Neural cell (in vitro differentiated cells): ENCODE results near the gene EPS8. TPM values are rescaled to one million over a fixed set of nuclear protein-coding genes. Genes with fewer than 3 reads are reported as not detected.

Experiments used
- H2AFZ ChIP-seq: fragments of 200-600, 300-800 bp; sonication (generic), shearing (Covaris generic); 2 replicates; pipeline ENCODE4 v1.6.0; 2014; ENCODE audit warnings: low read depth, mild to moderate bottlenecking, antibody characterized with exemption, low read length, moderate library complexity
- H3F3A ChIP-seq: fragments of 200-600 bp; shearing (Covaris generic); 2 replicates; pipeline ENCODE4 v1.6.1; 2016; ENCODE audit warnings: mild to moderate bottlenecking, moderate library complexity, mixed read lengths, antibody characterized with exemption, low read length; ENCODE audit not compliant: insufficient read depth, poor library complexity, severe bottlenecking
- H3K27ac ChIP-seq: fragments of 200-600, 300-800 bp; sonication (generic), shearing (Covaris generic); 2 replicates; pipeline ENCODE4 v1.5.1; 2014; ENCODE audit warnings: mild to moderate bottlenecking, low read length, moderate library complexity
- H3K27me3 ChIP-seq: fragments of 300-800, 200-600 bp; sonication (generic), shearing (Covaris generic); 2 replicates; pipeline ENCODE4 v1.6.0; 2014; ENCODE audit warnings: mild to moderate bottlenecking, low read depth, low read length, moderate library complexity; ENCODE audit not compliant: insufficient read depth
- H3K36me3 ChIP-seq: fragments of 300-800, 200-600 bp; sonication (generic), shearing (Covaris generic); 2 replicates; pipeline ENCODE4 v1.5.1; 2014; ENCODE audit warnings: mild to moderate bottlenecking, antibody characterized with exemption, low read length, moderate library complexity; ENCODE audit not compliant: insufficient read depth
- H3K4me2 ChIP-seq: fragments of 300-800, 200-600 bp; sonication (generic), shearing (Covaris generic); 2 replicates; pipeline ENCODE4 v1.6.0; 2014; ENCODE audit warnings: mild to moderate bottlenecking, low read length
- H3K4me3 ChIP-seq: fragments of 300-800, 200-600 bp; sonication (generic), shearing (Covaris generic); 2 replicates; pipeline ENCODE4 v1.5.1; 2014; ENCODE audit warnings: mild to moderate bottlenecking, low read length, moderate library complexity
- H3K79me2 ChIP-seq: fragments of 200-600 bp; shearing (Covaris generic); replicated peaks from 2 replicates; pipeline ENCODE4 v1.6.0; 2014; ENCODE audit warnings: mild to moderate bottlenecking, low read length, moderate library complexity; ENCODE audit not compliant: insufficient read depth
- H3K9ac ChIP-seq: fragments of 300-800, 200-600 bp; sonication (generic), shearing (Covaris generic); 2 replicates; pipeline ENCODE4 v1.6.1; 2016; ENCODE audit warnings: mild to moderate bottlenecking, low read length, mixed read lengths
- H3K9me2 ChIP-seq: fragments of 200-600 bp; shearing (Covaris generic); 2 replicates; pipeline ENCODE4 v1.6.1; 2016; ENCODE audit warnings: mild to moderate bottlenecking, low read length, mixed read lengths; ENCODE audit not compliant: insufficient read depth
- H3K9me3 ChIP-seq: fragments of 200-600, 300-800 bp; sonication (generic), shearing (Covaris generic); 2 replicates; pipeline ENCODE4 v1.6.1; 2016; ENCODE audit warnings: mild to moderate bottlenecking, mixed run types, low read length, moderate library complexity, mixed read lengths
- H4K20me1 ChIP-seq: fragments of 200-600 bp; shearing (Covaris generic); 2 replicates; pipeline ENCODE4 v1.6.1; 2016; ENCODE audit warnings: mild to moderate bottlenecking, mixed run types; ENCODE audit not compliant: insufficient read depth
- EP300 ChIP-seq: fragments of 450-650 bp; conservative IDR thresholded peaks from 2 replicates; pipeline ENCODE4 v1.6.1; 2014; ENCODE audit warnings: antibody characterized with exemption, mild to moderate bottlenecking, moderate library complexity; ENCODE audit not compliant: poor library complexity, severe bottlenecking
- EZH2 ChIP-seq: fragments of 200-600, 300-800 bp; shearing (Covaris generic), sonication (generic); IDR thresholded peaks from 2 replicates; pipeline ENCODE4 v1.6.1; 2014; ENCODE audit warnings: antibody characterized with exemption, low read length, borderline replicate concordance, mild to moderate bottlenecking; ENCODE audit not compliant: insufficient read depth, poor library complexity, severe bottlenecking
- MXI1 ChIP-seq: fragments of 450-650 bp; conservative IDR thresholded peaks from 2 replicates; pipeline ENCODE4 v1.6.1; 2014; ENCODE audit warnings: antibody characterized with exemption, mild to moderate bottlenecking; ENCODE audit not compliant: poor library complexity, severe bottlenecking
- POLR2AphosphoS5 ChIP-seq: IDR thresholded peaks from 2 replicates; pipeline ENCODE4 v1.6.1; 2012
- RAD21 ChIP-seq: fragments of 450-650 bp; conservative IDR thresholded peaks from 2 replicates; pipeline ENCODE4 v1.6.1; 2014; ENCODE audit warnings: antibody characterized with exemption, mild to moderate bottlenecking, moderate library complexity
- SMC3 ChIP-seq: fragments of 450-650 bp; conservative IDR thresholded peaks from 2 replicates; pipeline ENCODE4 v1.6.1; 2014; ENCODE audit warnings: antibody characterized with exemption, mild to moderate bottlenecking, moderate library complexity; ENCODE audit not compliant: poor library complexity
- TAF1 ChIP-seq: IDR thresholded peaks from 2 replicates; pipeline ENCODE4 v1.6.1; 2012; ENCODE audit warnings: low read depth
- polyA plus RNA-seq: library from polyadenylated mRNA; depleted of rRNA; stranded (reverse); fragments of >200 nt; gene quantifications from 2 replicates; pipeline ENCODE4 v1.2.3, GENCODE V29; 2014
- small RNA-seq, 3 experiments: library from RNA; depleted of rRNA; stranded (forward); fragments of <200 nt; gene quantifications; one replicate each; pipeline ENCODE3, GENCODE V24; 2012
- TF ChIP-seq, protein P1 (sequence below): IDR thresholded peaks from 2 replicates; pipeline ENCODE4 v1.6.1; 2012; ENCODE audit warnings: borderline replicate concordance
- TF ChIP-seq, protein P2 (sequence below): fragments of 450-650 bp; IDR thresholded peaks from 2 replicates; pipeline ENCODE4 v1.5.1; 2014; ENCODE audit warnings: antibody characterized with exemption, mild to moderate bottlenecking, moderate library complexity; ENCODE audit not compliant: poor library complexity, severe bottlenecking

Gene EPS8
- polyA plus RNA-seq, 1 donor from 2014 or later, result 12.2 TPM

DNA sequence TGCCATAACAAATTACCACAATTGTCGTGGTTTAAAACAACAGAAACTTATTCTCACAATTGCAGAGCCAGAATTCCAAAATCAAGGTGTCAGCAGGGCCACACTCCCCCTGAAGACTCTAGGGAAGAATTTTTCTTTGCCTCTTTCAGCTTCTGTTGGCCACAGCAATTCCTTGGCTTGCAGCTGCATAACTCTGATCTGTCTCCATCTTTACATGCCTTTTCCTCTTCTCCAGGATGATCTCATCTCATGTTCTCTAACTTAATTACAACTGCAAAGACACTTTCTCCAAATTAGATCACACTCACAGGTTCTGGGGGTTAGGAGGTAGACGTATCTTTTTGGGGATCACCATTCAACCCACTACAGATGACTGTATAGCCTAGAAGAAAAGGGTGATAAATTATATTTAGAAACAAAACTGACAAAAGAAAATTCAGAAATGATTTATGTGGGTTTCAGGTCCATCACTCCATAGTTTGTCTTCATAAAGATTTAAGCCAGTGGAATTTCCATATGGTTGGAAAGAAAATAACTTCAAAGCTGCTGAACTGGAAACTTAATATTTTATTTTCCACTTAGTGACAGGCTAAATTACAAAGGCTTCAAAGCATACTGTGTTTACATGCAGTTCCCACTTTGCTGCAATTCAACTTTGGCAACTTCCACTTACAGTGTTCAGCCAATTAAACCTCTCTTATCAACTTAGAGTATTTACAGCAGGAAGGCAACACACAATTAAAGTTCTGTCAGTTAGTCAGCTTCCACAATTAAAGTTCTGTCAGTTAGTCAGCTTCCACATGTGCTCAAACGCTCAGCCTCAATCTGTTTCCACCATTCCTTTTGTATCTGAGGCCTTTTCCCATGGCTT is 213.3 kb downstream of the EPS8 start:
- Histone ChIP-seq H3K27ac (no peak overlapping the region), H2AFZ (no peak overlapping the region), H3K79me2 (no peaks in the 10 kb centered on the region), H3K9me3 (no peaks in the 10 kb centered on the region), H3F3A (no peaks in the 10 kb centered on the region), H3K9me2 (no peaks in the 10 kb centered on the region), H3K4me2 (no peak overlapping the region), H3K9ac (no peak overlapping the region), H4K20me1 (no peaks in the 10 kb centered on the region), H3K27me3 (no peaks in the 10 kb centered on the region), H3K4me3 (no peak overlapping the region), H3K36me3 (no peaks in the 10 kb centered on the region)
- no peak for TF ChIP-seq TAF1
- TF ChIP-seq POLR2AphosphoS5, result no peak
- no peak for TF ChIP-seq EP300
- TF ChIP-seq RAD21, result no peak
- no peak for TF ChIP-seq EZH2
- TF ChIP-seq MXI1, result no peak

DNA sequence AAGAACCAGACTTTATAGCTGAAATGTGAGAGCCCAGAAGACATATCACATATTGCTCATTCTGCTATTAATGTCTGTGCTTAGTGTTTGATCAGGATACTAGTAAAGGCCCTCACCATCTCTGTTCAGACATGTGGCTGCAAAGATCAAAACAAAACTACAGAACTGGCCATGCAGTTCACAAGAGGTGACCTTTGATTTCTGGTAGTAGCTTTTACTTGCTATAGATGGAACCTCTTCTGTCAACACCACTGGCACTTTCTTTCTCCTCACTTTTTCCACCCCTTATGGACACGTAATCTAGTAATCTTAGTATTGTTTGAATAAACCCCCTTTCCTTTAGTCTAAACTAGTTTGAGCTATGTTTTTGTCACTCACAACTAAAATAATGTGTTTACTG is 214.8 kb downstream of the EPS8 start:
- Histone ChIP-seq H3K4me2 (no peak overlapping the region), H3K27me3 (no peaks in the 10 kb centered on the region), H3K27ac (no peak overlapping the region), H3K9me3 (no peaks in the 10 kb centered on the region), H3F3A (no peaks in the 10 kb centered on the region), H3K36me3 (no peaks in the 10 kb centered on the region), H2AFZ (no peak overlapping the region), H4K20me1 (no peaks in the 10 kb centered on the region), H3K9ac (no peak overlapping the region), H3K4me3 (no peak overlapping the region), H3K79me2 (no peaks in the 10 kb centered on the region), H3K9me2 (no peaks in the 10 kb centered on the region)
- TF ChIP-seq MXI1, result no peak
- TF ChIP-seq TAF1, result no peak
- no peak for TF ChIP-seq RAD21
- no peak for TF ChIP-seq EP300
- no peak for TF ChIP-seq EZH2
- no peak for TF ChIP-seq SMC3
- TF ChIP-seq, protein P1, sequence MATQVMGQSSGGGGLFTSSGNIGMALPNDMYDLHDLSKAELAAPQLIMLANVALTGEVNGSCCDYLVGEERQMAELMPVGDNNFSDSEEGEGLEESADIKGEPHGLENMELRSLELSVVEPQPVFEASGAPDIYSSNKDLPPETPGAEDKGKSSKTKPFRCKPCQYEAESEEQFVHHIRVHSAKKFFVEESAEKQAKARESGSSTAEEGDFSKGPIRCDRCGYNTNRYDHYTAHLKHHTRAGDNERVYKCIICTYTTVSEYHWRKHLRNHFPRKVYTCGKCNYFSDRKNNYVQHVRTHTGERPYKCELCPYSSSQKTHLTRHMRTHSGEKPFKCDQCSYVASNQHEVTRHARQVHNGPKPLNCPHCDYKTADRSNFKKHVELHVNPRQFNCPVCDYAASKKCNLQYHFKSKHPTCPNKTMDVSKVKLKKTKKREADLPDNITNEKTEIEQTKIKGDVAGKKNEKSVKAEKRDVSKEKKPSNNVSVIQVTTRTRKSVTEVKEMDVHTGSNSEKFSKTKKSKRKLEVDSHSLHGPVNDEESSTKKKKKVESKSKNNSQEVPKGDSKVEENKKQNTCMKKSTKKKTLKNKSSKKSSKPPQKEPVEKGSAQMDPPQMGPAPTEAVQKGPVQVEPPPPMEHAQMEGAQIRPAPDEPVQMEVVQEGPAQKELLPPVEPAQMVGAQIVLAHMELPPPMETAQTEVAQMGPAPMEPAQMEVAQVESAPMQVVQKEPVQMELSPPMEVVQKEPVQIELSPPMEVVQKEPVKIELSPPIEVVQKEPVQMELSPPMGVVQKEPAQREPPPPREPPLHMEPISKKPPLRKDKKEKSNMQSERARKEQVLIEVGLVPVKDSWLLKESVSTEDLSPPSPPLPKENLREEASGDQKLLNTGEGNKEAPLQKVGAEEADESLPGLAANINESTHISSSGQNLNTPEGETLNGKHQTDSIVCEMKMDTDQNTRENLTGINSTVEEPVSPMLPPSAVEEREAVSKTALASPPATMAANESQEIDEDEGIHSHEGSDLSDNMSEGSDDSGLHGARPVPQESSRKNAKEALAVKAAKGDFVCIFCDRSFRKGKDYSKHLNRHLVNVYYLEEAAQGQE, result no peak
- TF ChIP-seq POLR2AphosphoS5, result no peak
- TF ChIP-seq, protein P2, sequence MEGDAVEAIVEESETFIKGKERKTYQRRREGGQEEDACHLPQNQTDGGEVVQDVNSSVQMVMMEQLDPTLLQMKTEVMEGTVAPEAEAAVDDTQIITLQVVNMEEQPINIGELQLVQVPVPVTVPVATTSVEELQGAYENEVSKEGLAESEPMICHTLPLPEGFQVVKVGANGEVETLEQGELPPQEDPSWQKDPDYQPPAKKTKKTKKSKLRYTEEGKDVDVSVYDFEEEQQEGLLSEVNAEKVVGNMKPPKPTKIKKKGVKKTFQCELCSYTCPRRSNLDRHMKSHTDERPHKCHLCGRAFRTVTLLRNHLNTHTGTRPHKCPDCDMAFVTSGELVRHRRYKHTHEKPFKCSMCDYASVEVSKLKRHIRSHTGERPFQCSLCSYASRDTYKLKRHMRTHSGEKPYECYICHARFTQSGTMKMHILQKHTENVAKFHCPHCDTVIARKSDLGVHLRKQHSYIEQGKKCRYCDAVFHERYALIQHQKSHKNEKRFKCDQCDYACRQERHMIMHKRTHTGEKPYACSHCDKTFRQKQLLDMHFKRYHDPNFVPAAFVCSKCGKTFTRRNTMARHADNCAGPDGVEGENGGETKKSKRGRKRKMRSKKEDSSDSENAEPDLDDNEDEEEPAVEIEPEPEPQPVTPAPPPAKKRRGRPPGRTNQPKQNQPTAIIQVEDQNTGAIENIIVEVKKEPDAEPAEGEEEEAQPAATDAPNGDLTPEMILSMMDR, result no peak

Small RNA genes lying within 50 kb of the gene (small RNA-seq; reads per million reads assigned to genes)
- gene RNU6-251P, result 0 reads per million in 3 experiments

Other genes with a start within 250 kb of the EPS8 start
- gene STRAP, start 93.0 kb upstream of the EPS8 start, polyA plus RNA-seq, result 172 and 213 TPM in 2 replicates
- 7.7 and 8.5 TPM in 2 replicates for gene DERA, start 121.9 kb upstream of the EPS8 start, polyA plus RNA-seq